ENCODE measurements around the gene NAT10.
"Not testable (repeated sequence)": the region's sequence is repeated elsewhere in the genome, so short reads cannot be mapped to it uniquely, and the experiment has no call there.

NAT10 gene

DNA sequence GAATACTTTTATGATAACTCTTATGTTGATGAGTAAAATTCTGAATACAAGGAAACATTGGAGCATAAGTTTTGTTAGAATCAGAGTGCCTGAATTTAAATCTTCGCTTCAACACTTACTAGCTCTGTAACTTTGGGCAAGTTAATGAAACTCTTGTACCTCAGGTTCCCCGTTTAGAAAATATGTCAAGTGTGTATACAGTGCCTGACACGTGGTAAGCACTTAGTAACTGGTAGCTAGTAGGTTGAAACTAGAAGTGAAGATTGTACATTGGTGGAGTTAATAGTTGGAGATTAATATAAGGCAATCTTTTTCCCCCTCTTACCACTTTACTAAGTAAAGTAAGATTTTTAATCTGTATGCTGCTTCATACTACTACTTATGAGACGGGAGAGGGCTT lies 24.8 kb upstream of the NAT10 start:
- peak overlapping the region; percentile 67 for H3K27ac Mint-ChIP-seq
- H3K27me3 Mint-ChIP-seq: no peaks in the 10 kb centered on the region
- H3K4me1 Mint-ChIP-seq (ENCODE audit: low read depth): peaks cover 26% of the 10 kb centered on the region
- no peaks in the 10 kb centered on the region for H3K9me3 Mint-ChIP-seq
- no peak for DNase-seq
- H3K4me3 Mint-ChIP-seq: no peak overlapping the region
- H3K36me3 Mint-ChIP-seq (ENCODE audit: low read depth): peaks cover 95% of the 10 kb centered on the region

DNA sequence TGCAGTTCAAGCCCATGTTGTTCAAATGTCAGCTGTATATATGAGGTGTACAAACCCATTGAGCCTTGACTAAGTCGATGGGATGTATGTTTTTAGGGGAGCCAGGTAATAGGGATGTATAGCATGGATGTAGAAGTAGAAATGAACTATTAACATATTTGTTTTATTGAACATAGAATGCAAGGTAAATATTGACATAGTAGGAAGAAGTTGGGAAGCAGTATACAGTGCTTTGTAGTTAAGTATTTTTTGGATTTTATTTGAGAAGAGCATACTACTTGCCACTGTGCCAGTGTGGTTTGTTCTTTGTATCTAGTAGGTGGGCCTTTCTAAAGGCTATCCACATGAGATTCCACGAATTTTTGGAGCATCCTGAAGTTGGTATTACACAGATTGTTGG lies 20.8 kb upstream of the NAT10 start:
- Mint-ChIP-seq H3K9me3 (no peaks in the 10 kb centered on the region), H3K27me3 (no peaks in the 10 kb centered on the region), H3K36me3 (ENCODE audit: low read depth) (peaks cover 92% of the 10 kb centered on the region), H3K4me3 (no peak overlapping the region), H3K4me1 (ENCODE audit: low read depth) (peaks cover 30% of the 10 kb centered on the region), H3K27ac (peak overlapping the region; percentile 39)
- DNase-seq: no peak

- peaks cover 27% of the 10 kb centered on the region for H3K4me1 Mint-ChIP-seq (ENCODE audit: low read depth)
- H3K9me3 Mint-ChIP-seq: no peaks in the 10 kb centered on the region
- H3K27me3 Mint-ChIP-seq: no peaks in the 10 kb centered on the region
- no peak for DNase-seq
- H3K27ac Mint-ChIP-seq: peak overlapping the region; percentile 85
- H3K36me3 Mint-ChIP-seq (ENCODE audit: low read depth): peaks cover 91% of the 10 kb centered on the region
- H3K4me3 Mint-ChIP-seq: no peak overlapping the region
Observed at GRCh38 chr11:34086554-34087283, 18.7 kb upstream of the NAT10 start.

- no peaks in the 10 kb centered on the region for H3K9me3 Mint-ChIP-seq
- peak overlapping the region; percentile 37 for H3K27ac Mint-ChIP-seq
- no peak for DNase-seq
- H3K27me3 Mint-ChIP-seq: no peaks in the 10 kb centered on the region
- peaks cover 6% of the 10 kb centered on the region for H3K4me1 Mint-ChIP-seq (ENCODE audit: low read depth)
- H3K4me3 Mint-ChIP-seq: no peak overlapping the region
- H3K36me3 Mint-ChIP-seq (ENCODE audit: low read depth): peaks cover 93% of the 10 kb centered on the region
Observed at GRCh38 chr11:34091825-34092224, 13.6 kb upstream of the NAT10 start.

DNA sequence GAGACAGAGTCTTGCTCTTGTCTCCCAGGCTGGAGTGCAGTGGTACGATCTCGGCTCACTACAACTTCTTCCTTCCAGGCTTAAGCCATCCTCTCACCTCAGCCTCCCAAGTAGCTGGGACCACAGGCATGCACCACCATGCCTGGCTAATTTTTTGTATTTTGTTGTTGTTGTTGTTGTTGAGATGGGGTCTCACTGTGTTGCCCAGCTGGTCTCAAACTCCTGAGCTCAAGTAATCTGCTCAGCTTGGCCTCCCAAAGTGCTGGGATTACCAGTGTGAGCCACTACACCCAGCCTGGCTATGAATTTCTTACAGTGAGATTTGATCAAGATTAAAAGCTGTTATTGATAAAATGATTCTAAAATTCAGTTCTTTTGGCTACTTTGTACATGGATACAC lies 10.5 kb upstream of the NAT10 start:
- not testable (repeated sequence) for H3K4me1 Mint-ChIP-seq (ENCODE audit: low read depth); DNase-seq; H3K27me3 Mint-ChIP-seq; H3K9me3 Mint-ChIP-seq; H3K4me3 Mint-ChIP-seq
- Mint-ChIP-seq H3K36me3 (ENCODE audit: low read depth) (peaks cover 99% of the 10 kb centered on the region), H3K27ac (peak overlapping the region; percentile 68)

- Mint-ChIP-seq H3K4me3 (no peak overlapping the region), H3K36me3 (ENCODE audit: low read depth) (peaks cover 93% of the 10 kb centered on the region)
Observed at GRCh38 chr11:34098813-34099212, 6.6 kb upstream of the NAT10 start.

GRCh38 chr11:34104680-34105078 lies 750 bp upstream of the NAT10 start:
- no peak for DNase-seq
- H3K4me1 Mint-ChIP-seq (ENCODE audit: low read depth): peaks cover 58% of the 10 kb centered on the region
- peaks cover 84% of the 10 kb centered on the region for H3K36me3 Mint-ChIP-seq (ENCODE audit: low read depth)
- no peaks in the 10 kb centered on the region for H3K27me3 Mint-ChIP-seq
- no peaks in the 10 kb centered on the region for H3K9me3 Mint-ChIP-seq
- peak overlapping the region; percentile 98 for H3K27ac Mint-ChIP-seq
- peak overlapping the region; percentile 95 for H3K4me3 Mint-ChIP-seq

More at GRCh38 chr11:34098813-34099212, 6.6 kb upstream of the NAT10 start:
- Mint-ChIP-seq H3K27me3 (no peaks in the 10 kb centered on the region), H3K27ac (peak overlapping the region; percentile 7), H3K4me1 (ENCODE audit: low read depth) (peaks cover 8% of the 10 kb centered on the region), H3K9me3 (no peaks in the 10 kb centered on the region)
- no peak for DNase-seq

GRCh38 chr11:34105957-34106504 lies 602 bp downstream of the NAT10 start:
- H3K4me1 Mint-ChIP-seq (ENCODE audit: low read depth): peaks cover 62% of the 10 kb centered on the region
- no peaks in the 10 kb centered on the region for H3K9me3 Mint-ChIP-seq
- H3K4me3 Mint-ChIP-seq: peak overlapping the region; percentile 95
- H3K36me3 Mint-ChIP-seq (ENCODE audit: low read depth): peaks cover 85% of the 10 kb centered on the region
- peak overlapping the region; percentile 98 for H3K27ac Mint-ChIP-seq
- H3K27me3 Mint-ChIP-seq: no peaks in the 10 kb centered on the region
- no peak for DNase-seq

GRCh38 chr11:34111722-34112270 lies 6.4 kb downstream of the NAT10 start:
- no peak for DNase-seq
- no peaks in the 10 kb centered on the region for H3K9me3 Mint-ChIP-seq
- peaks cover 97% of the 10 kb centered on the region for H3K36me3 Mint-ChIP-seq (ENCODE audit: low read depth)
- H3K4me1 Mint-ChIP-seq (ENCODE audit: low read depth): peaks cover 37% of the 10 kb centered on the region
- no peak overlapping the region for H3K27ac Mint-ChIP-seq
- no peak overlapping the region for H3K4me3 Mint-ChIP-seq
- no peaks in the 10 kb centered on the region for H3K27me3 Mint-ChIP-seq

- no peak for DNase-seq
- Mint-ChIP-seq H3K36me3 (ENCODE audit: low read depth) (peaks cover 97% of the 10 kb centered on the region), H3K27ac (no peak overlapping the region), H3K4me1 (ENCODE audit: low read depth) (peaks cover 15% of the 10 kb centered on the region), H3K4me3 (no peak overlapping the region), H3K27me3 (no peaks in the 10 kb centered on the region), H3K9me3 (no peaks in the 10 kb centered on the region)
Observed at GRCh38 chr11:34114014-34114413, 8.6 kb downstream of the NAT10 start.

- H3K27me3 Mint-ChIP-seq: no peaks in the 10 kb centered on the region
- peaks cover 97% of the 10 kb centered on the region for H3K36me3 Mint-ChIP-seq (ENCODE audit: low read depth)
- H3K4me1 Mint-ChIP-seq (ENCODE audit: low read depth): peaks cover 10% of the 10 kb centered on the region
Observed at GRCh38 chr11:34114471-34114870, 9.0 kb downstream of the NAT10 start.

GRCh38 chr11:34120651-34121050 lies 15.2 kb downstream of the NAT10 start:
- Mint-ChIP-seq H3K9me3 (no peaks in the 10 kb centered on the region), H3K27ac (no peak overlapping the region), H3K4me3 (no peak overlapping the region), H3K27me3 (no peaks in the 10 kb centered on the region), H3K36me3 (ENCODE audit: low read depth) (peaks cover 95% of the 10 kb centered on the region), H3K4me1 (ENCODE audit: low read depth) (no peaks in the 10 kb centered on the region)
- no peak for DNase-seq

More at GRCh38 chr11:34114471-34114870, 9.0 kb downstream of the NAT10 start:
- Mint-ChIP-seq H3K4me3 (no peak overlapping the region), H3K9me3 (no peaks in the 10 kb centered on the region), H3K27ac (no peak overlapping the region)
- DNase-seq: no peak

GRCh38 chr11:34124885-34125668 lies 19.6 kb downstream of the NAT10 start:
- H3K9me3 Mint-ChIP-seq: no peaks in the 10 kb centered on the region
- peak overlapping the region; percentile 6 for H3K27ac Mint-ChIP-seq
- H3K27me3 Mint-ChIP-seq: no peaks in the 10 kb centered on the region
- no peak for DNase-seq
- H3K4me3 Mint-ChIP-seq: no peak overlapping the region
- H3K36me3 Mint-ChIP-seq (ENCODE audit: low read depth): peaks cover 95% of the 10 kb centered on the region
- no peaks in the 10 kb centered on the region for H3K4me1 Mint-ChIP-seq (ENCODE audit: low read depth)

DNA sequence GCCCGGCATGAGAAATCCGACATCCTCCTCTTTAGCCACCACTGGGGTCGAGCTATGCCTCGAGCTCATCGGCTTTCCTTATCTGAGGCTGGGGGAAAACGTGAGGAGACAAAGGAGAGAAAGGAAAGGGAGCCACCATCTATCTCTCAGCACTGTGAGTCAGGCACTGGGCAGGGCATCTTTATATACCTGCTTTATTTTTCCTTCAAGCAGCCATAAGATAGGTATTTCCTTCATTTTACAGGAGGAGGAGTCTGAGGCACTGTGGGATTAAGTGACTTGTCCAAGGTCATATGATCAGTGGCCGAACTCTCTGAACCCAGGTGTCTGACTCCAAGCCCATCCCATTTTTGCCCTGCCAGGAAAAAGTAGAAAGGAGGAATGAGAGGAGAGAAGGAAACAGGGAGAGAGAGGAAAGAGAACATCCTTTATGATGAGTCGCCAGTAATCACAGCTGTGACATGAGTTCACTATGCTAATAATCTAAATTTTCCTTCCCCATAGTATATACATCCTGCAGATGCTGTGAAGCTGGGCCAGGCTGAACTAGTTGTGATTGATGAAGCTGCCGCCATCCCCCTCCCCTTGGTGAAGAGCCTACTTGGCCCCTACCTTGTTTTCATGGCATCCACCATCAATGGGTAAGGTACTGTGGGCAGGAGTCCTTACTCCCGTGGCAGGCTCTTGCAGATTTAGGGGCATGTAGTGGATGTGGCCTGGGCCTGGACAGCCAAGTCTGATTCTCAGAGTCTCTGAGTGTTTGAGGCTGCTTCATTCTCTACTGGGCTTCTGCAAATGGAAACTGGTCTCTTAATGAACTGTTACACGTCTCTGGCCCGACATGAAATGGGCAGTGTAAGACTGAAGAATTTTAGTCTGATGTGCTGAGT lies 21.8 kb downstream of the NAT10 start:
- no peaks in the 10 kb centered on the region for H3K9me3 Mint-ChIP-seq
- peaks cover 97% of the 10 kb centered on the region for H3K36me3 Mint-ChIP-seq (ENCODE audit: low read depth)
- no peaks in the 10 kb centered on the region for H3K27me3 Mint-ChIP-seq
- no peaks in the 10 kb centered on the region for H3K4me1 Mint-ChIP-seq (ENCODE audit: low read depth)
- H3K27ac Mint-ChIP-seq: no peak overlapping the region
- DNase-seq: no peak
- H3K4me3 Mint-ChIP-seq: no peak overlapping the region

Measured in activated T-cell treated with anti-CD3 and anti-CD28 coated beads, Interleukin-2, amount 50 U/mL, for 24 hours (primary cell).